T-cell (primary cell): ENCODE results near the gene DCUN1D2. TPM values are rescaled to one million over a fixed set of nuclear protein-coding genes. Genes with fewer than 3 reads are reported as not detected.

Experiments
- ATAC-seq, 4 experiments: fragments of 200-7000 bp in 3 of 4; fragments of 150-1000 bp in 1 of 4; cut with Tn5 transposase; replicated peaks in 1 of 4; 1 replicate in 3 of 4; 2 replicates in 1 of 4; pipeline ENCODE4 v1.10.0; 2021; ENCODE audit warnings: moderate library complexity in 3 of 4, mild to moderate bottlenecking in 2 of 4, moderate number of reproducible peaks in 1 of 4
- CTCF ChIA-PET, 2 donors: fragments of 300-600 bp; sonication (Branson Sonifier 250); formaldehyde crosslinking; loops; one replicate each; lab custom pipeline; 2022; ENCODE audit warnings: antibody characterized with exemption in 2 of 2; lab: Charles Lee
- POLR2A ChIA-PET, 2 donors: fragments of 300-600 bp; sonication (Branson Sonifier 250); formaldehyde crosslinking; loops; one replicate each; lab custom pipeline; 2022; ENCODE audit warnings: antibody characterized with exemption in 2 of 2; lab: Charles Lee
- DNase-seq, 35 experiments: peaks; one replicate each; pipeline versions ENCODE4 v3.0.0 to v3.0.0-alpha.2; 2013 to 2023
- H3K27ac ChIP-seq: one replicate; pipeline ENCODE4 v1.5.1; 2013; ENCODE audit warnings: low read length
- H3K27me3 ChIP-seq, 2 experiments: replicated peaks in 1 of 2; 1 replicate in 1 of 2; 2 replicates in 1 of 2; pipeline versions ENCODE4 v1.6.1 to v1.7.0; 2013; ENCODE audit warnings: low read length in 1 of 2, mixed read lengths in 1 of 2; ENCODE audit not compliant: control insufficient read depth in 2 of 2, insufficient read depth in 2 of 2; ENCODE audit errors: extremely low read depth in 1 of 2
- H3K36me3 ChIP-seq, 2 donors: 1 replicate in 1 of 2; 2 replicates in 1 of 2; pipeline versions ENCODE4 v1.6.1 to v1.7.0; 2013; ENCODE audit warnings: low read length in 1 of 2; ENCODE audit not compliant: control insufficient read depth in 2 of 2, insufficient read depth in 1 of 2; ENCODE audit errors: extremely low read depth in 1 of 2
- H3K4me1 ChIP-seq, 2 experiments: 1 replicate in 1 of 2; 2 replicates in 1 of 2; pipeline versions ENCODE4 v1.6.1 to v1.7.0; 2013; ENCODE audit warnings: low read length in 2 of 2, mixed read lengths in 1 of 2; ENCODE audit not compliant: insufficient read depth in 2 of 2, control insufficient read depth in 1 of 2; ENCODE audit errors: extremely low read depth in 1 of 2
- H3K4me3 ChIP-seq, 2 donors: 1 replicate in 1 of 2; 2 replicates in 1 of 2; pipeline versions ENCODE4 v1.5.1 to v1.7.0; 2013; ENCODE audit warnings: mild to moderate bottlenecking in 2 of 2, low read length in 1 of 2, moderate library complexity in 1 of 2; ENCODE audit not compliant: control insufficient read depth in 1 of 2; ENCODE audit errors: extremely low read depth in 1 of 2
- H3K9me3 ChIP-seq: 2 replicates; pipeline ENCODE4 v1.7.0; 2013
- H3K27ac Mint-ChIP-seq, 2 donors: one replicate each; pipeline ENCODE4 v1.8.0; 2020 to 2021; ENCODE audit warnings: mild to moderate bottlenecking in 2 of 2, mixed read lengths in 2 of 2
- H3K27me3 Mint-ChIP-seq, 2 donors: one replicate each; pipeline ENCODE4 v1.8.0; 2021 to 2022; ENCODE audit warnings: mixed read lengths in 2 of 2
- H3K36me3 Mint-ChIP-seq: one replicate; pipeline ENCODE4 v1.8.0; 2021; ENCODE audit warnings: mixed read lengths
- H3K4me1 Mint-ChIP-seq, 3 donors: one replicate each; pipeline ENCODE4 v1.8.0; 2020 to 2022; ENCODE audit warnings: mixed read lengths in 3 of 3, mild to moderate bottlenecking in 1 of 3
- H3K4me3 Mint-ChIP-seq, 3 donors: one replicate each; pipeline ENCODE4 v1.8.0; 2020 to 2022; ENCODE audit warnings: mild to moderate bottlenecking in 3 of 3, mixed read lengths in 3 of 3, moderate library complexity in 3 of 3
- H3K9me3 Mint-ChIP-seq, 3 donors: one replicate each; pipeline ENCODE4 v1.8.0; 2020 to 2022; ENCODE audit warnings: mixed read lengths in 3 of 3
- WGBS: methylation state at CpG from one replicate; pipeline ENCODE4 v1.1.5; 2013; ENCODE audit warnings: missing lambda C conversion rate; ENCODE audit not compliant: insufficient coverage; 5-methylcytosine and 5-hydroxymethylcytosine counted together
- total RNA-seq, 35 experiments: library from RNA in 6 of 35; stranded (reverse) in 6 of 35; fragments of 120-200 nt in 1 of 35; gene quantifications; one replicate each; pipeline versions ENCODE4 v1.2.1 to v1.2.4 and lab custom pipeline; 2013 to 2026

Gene DCUN1D2
- total RNA-seq, 5 donors from 2014 or later (not counting 1 experiment from before 2014, with no cell fraction given) = 18.7 to 27.7 (median 25.3) TPM

GRCh38 chr13:113430378-113431110 lies 60.0 kb downstream of the DCUN1D2 start:
- Mint-ChIP-seq H3K4me3 (no peak overlapping the region), H3K27me3 (no peaks in the 10 kb centered on the region), H3K36me3 (peaks cover 4% of the 10 kb centered on the region), H3K27ac (no peak overlapping the region), H3K9me3 (no peaks in the 10 kb centered on the region), H3K4me1 (no peaks in the 10 kb centered on the region)
- Histone ChIP-seq H3K27me3 (peaks cover 0 to 9% of the 10 kb centered on the region in 2 experiments), H3K4me3 (no peak overlapping the region), H3K4me1 (no peaks in the 10 kb centered on the region), H3K36me3 (no peaks in the 10 kb centered on the region), H3K27ac (no peak overlapping the region), H3K9me3 (no peaks in the 10 kb centered on the region)
- ATAC-seq (no peak), DNase-seq (no peak)
- CTCF ChIA-PET = no interaction called here
- POLR2A ChIA-PET = no interaction called here
- 96% methylated on average over 19 of the region's 23 CpGs for WGBS

- H3K36me3 Mint-ChIP-seq = peaks cover 4% of the 10 kb centered on the region
- POLR2A ChIA-PET = no interaction called here
Observed at GRCh38 chr13:113429608-113429985, 60.9 kb downstream of the DCUN1D2 start.

GRCh38 chr13:113428871-113429607 lies 61.5 kb downstream of the DCUN1D2 start:
- Mint-ChIP-seq H3K4me1 (no peaks in the 10 kb centered on the region), H3K36me3 (peaks cover 4% of the 10 kb centered on the region), H3K27me3 (no peaks in the 10 kb centered on the region), H3K4me3 (no peak overlapping the region), H3K27ac (no peak overlapping the region), H3K9me3 (no peaks in the 10 kb centered on the region)
- Histone ChIP-seq H3K4me1 (no peaks in the 10 kb centered on the region), H3K36me3 (no peaks in the 10 kb centered on the region), H3K27me3 (peaks cover 0 to 9% of the 10 kb centered on the region in 2 experiments), H3K9me3 (no peaks in the 10 kb centered on the region), H3K4me3 (no peak overlapping the region), H3K27ac (no peak overlapping the region)
- ChIA-PET POLR2A (no interaction called here), CTCF (no interaction called here)
- ATAC-seq (no peak), DNase-seq (no peak)
- 95% methylated on average over 41 of the region's 45 CpGs for WGBS

More at GRCh38 chr13:113429608-113429985, 60.9 kb downstream of the DCUN1D2 start:
- no peak for ATAC-seq
- no peak overlapping the region for H3K27ac ChIP-seq
- no peaks in the 10 kb centered on the region for H3K9me3 Mint-ChIP-seq
- no peaks in the 10 kb centered on the region for H3K36me3 ChIP-seq
- H3K9me3 ChIP-seq = no peaks in the 10 kb centered on the region
- DNase-seq = no peak
- CTCF ChIA-PET = no interaction called here
- H3K27ac Mint-ChIP-seq = no peak overlapping the region
- no peaks in the 10 kb centered on the region for H3K4me1 Mint-ChIP-seq
- no peaks in the 10 kb centered on the region for H3K4me1 ChIP-seq
- H3K4me3 ChIP-seq = no peak overlapping the region
- H3K27me3 ChIP-seq = peaks cover 0 to 9% of the 10 kb centered on the region in 2 experiments
- no peaks in the 10 kb centered on the region for H3K27me3 Mint-ChIP-seq
- 70% methylated on average over 11 of the region's 16 CpGs for WGBS
- no peak overlapping the region for H3K4me3 Mint-ChIP-seq

GRCh38 chr13:113428469-113428865 lies 62.0 kb downstream of the DCUN1D2 start:
- Mint-ChIP-seq H3K9me3 (no peaks in the 10 kb centered on the region), H3K4me3 (no peak overlapping the region), H3K27me3 (no peaks in the 10 kb centered on the region), H3K4me1 (no peaks in the 10 kb centered on the region), H3K36me3 (peaks cover 4% of the 10 kb centered on the region), H3K27ac (no peak overlapping the region)
- ChIA-PET POLR2A (no interaction called here), CTCF (no interaction called here)
- Histone ChIP-seq H3K4me3 (no peak overlapping the region), H3K27ac (no peak overlapping the region), H3K36me3 (no peaks in the 10 kb centered on the region), H3K4me1 (no peaks in the 10 kb centered on the region), H3K9me3 (no peaks in the 10 kb centered on the region), H3K27me3 (peaks cover 0 to 9% of the 10 kb centered on the region in 2 experiments)
- ATAC-seq (no peak), DNase-seq (no peak)
- 95% methylated on average over 15 of the region's 17 CpGs for WGBS

GRCh38 chr13:113427562-113428468 lies 62.7 kb downstream of the DCUN1D2 start:
- H3K36me3 ChIP-seq = no peaks in the 10 kb centered on the region
- no peaks in the 10 kb centered on the region for H3K27me3 Mint-ChIP-seq
- no peak overlapping the region for H3K4me3 Mint-ChIP-seq
- no peaks in the 10 kb centered on the region for H3K4me1 ChIP-seq
- no peaks in the 10 kb centered on the region for H3K9me3 Mint-ChIP-seq
- no peak overlapping the region for H3K27ac ChIP-seq
- ATAC-seq = no peak
- 88% methylated on average over 22 of the region's 31 CpGs for WGBS
- no peak overlapping the region for H3K4me3 ChIP-seq
- CTCF ChIA-PET = no interaction called here
- H3K36me3 Mint-ChIP-seq = peaks cover 4% of the 10 kb centered on the region
- no peaks in the 10 kb centered on the region for H3K4me1 Mint-ChIP-seq
- POLR2A ChIA-PET = no interaction called here
- H3K27me3 ChIP-seq = peaks cover 0 to 9% of the 10 kb centered on the region in 2 experiments
- no peaks in the 10 kb centered on the region for H3K9me3 ChIP-seq
- no peak for DNase-seq
- no peak overlapping the region for H3K27ac Mint-ChIP-seq

GRCh38 chr13:113426591-113426986 lies 63.9 kb downstream of the DCUN1D2 start:
- Histone ChIP-seq H3K27me3 (peaks cover 0 to 9% of the 10 kb centered on the region in 2 experiments), H3K4me1 (no peaks in the 10 kb centered on the region), H3K4me3 (no peak overlapping the region), H3K27ac (no peak overlapping the region), H3K36me3 (no peaks in the 10 kb centered on the region), H3K9me3 (no peaks in the 10 kb centered on the region)
- POLR2A ChIA-PET = no interaction called here
- no peaks in the 10 kb centered on the region for H3K4me1 Mint-ChIP-seq
- H3K36me3 Mint-ChIP-seq = peaks cover 4% of the 10 kb centered on the region
- CTCF ChIA-PET = no interaction called here
- no peak overlapping the region for H3K4me3 Mint-ChIP-seq
- H3K27me3 Mint-ChIP-seq = no peaks in the 10 kb centered on the region
- H3K9me3 Mint-ChIP-seq = no peaks in the 10 kb centered on the region
- ATAC-seq (no peak), DNase-seq (no peak)
- 89% methylated on average over 14 of the region's 15 CpGs for WGBS
- H3K27ac Mint-ChIP-seq = no peak overlapping the region
